ENCODE results near the gene USP47.

Gene USP47

GRCh38 chr11:11814614-11815452 is 26.9 kb upstream of the USP47 start:
- no peak for TF ChIP-seq TOX (CRISPR knock-in tag; IDR thresholded peaks at IDR 0.05; ENCODE audit: borderline replicate concordance)
- TF ChIP-seq BACH2 (CRISPR knock-in tag; IDR thresholded peaks at IDR 0.05; ENCODE audit: borderline replicate concordance): no peak
- TF ChIP-seq ESRRG (CRISPR knock-in tag; IDR thresholded peaks at IDR 0.05): no peak
- no peak for TF ChIP-seq ZNF8 (CRISPR knock-in tag; IDR thresholded peaks at IDR 0.05)
- no peak for TF ChIP-seq CSRNP3 (CRISPR knock-in tag; IDR thresholded peaks at IDR 0.05)
- no peak for TF ChIP-seq ZC3H10 (CRISPR knock-in tag; IDR thresholded peaks at IDR 0.05)
- TF ChIP-seq POU6F1 (CRISPR knock-in tag; IDR thresholded peaks at IDR 0.05; ENCODE audit: borderline replicate concordance, low read depth): no peak
- TF ChIP-seq PATZ1 (CRISPR knock-in tag; IDR thresholded peaks at IDR 0.05; ENCODE audit: borderline replicate concordance): no peak
- no peak for TF ChIP-seq OSR1 (CRISPR knock-in tag; IDR thresholded peaks at IDR 0.05)
- TF ChIP-seq GLIS3 (CRISPR knock-in tag; IDR thresholded peaks at IDR 0.05): no peak
- TF ChIP-seq ZNF565 (CRISPR knock-in tag; conservative IDR thresholded peaks at IDR 0.05; ENCODE audit: low read depth): no peak
- no peak for TF ChIP-seq ISL1 (CRISPR knock-in tag; IDR thresholded peaks at IDR 0.05)
- no peak for TF ChIP-seq ZFP30 (CRISPR knock-in tag; IDR thresholded peaks at IDR 0.05)
- no peak for TF ChIP-seq ZFP3 (CRISPR knock-in tag; IDR thresholded peaks at IDR 0.05)
- TF ChIP-seq RARB (CRISPR knock-in tag; IDR thresholded peaks at IDR 0.05): no peak
- no peak for TF ChIP-seq PPARA (CRISPR knock-in tag; IDR thresholded peaks at IDR 0.05; ENCODE audit: borderline replicate concordance)
- ATAC-seq: no peak

GRCh38 chr11:11816511-11817314 is 25.1 kb upstream of the USP47 start:
- TF ChIP-seq OSR1 (CRISPR knock-in tag; IDR thresholded peaks at IDR 0.05): no peak
- no peak for TF ChIP-seq ZC3H10 (CRISPR knock-in tag; IDR thresholded peaks at IDR 0.05)
- no peak for TF ChIP-seq ISL1 (CRISPR knock-in tag; IDR thresholded peaks at IDR 0.05)
- no peak for TF ChIP-seq PATZ1 (CRISPR knock-in tag; IDR thresholded peaks at IDR 0.05; ENCODE audit: borderline replicate concordance)
- ATAC-seq: no peak

GRCh38 chr11:11817957-11818356 is 23.8 kb upstream of the USP47 start:
- ATAC-seq: no peak
- TF ChIP-seq ESRRG (CRISPR knock-in tag; IDR thresholded peaks at IDR 0.05) (no peak), ZNF8 (CRISPR knock-in tag; IDR thresholded peaks at IDR 0.05) (no peak), ZFP30 (CRISPR knock-in tag; IDR thresholded peaks at IDR 0.05) (no peak), CSRNP3 (CRISPR knock-in tag; IDR thresholded peaks at IDR 0.05) (no peak), PATZ1 (CRISPR knock-in tag; IDR thresholded peaks at IDR 0.05; ENCODE audit: borderline replicate concordance) (no peak), TOX (CRISPR knock-in tag; IDR thresholded peaks at IDR 0.05; ENCODE audit: borderline replicate concordance) (no peak), ISL1 (CRISPR knock-in tag; IDR thresholded peaks at IDR 0.05) (no peak), ARNTL (CRISPR knock-in tag; IDR thresholded peaks at IDR 0.05; ENCODE audit: borderline replicate concordance, low read depth) (no peak), ZC3H10 (CRISPR knock-in tag; IDR thresholded peaks at IDR 0.05) (no peak), CSDC2 (CRISPR knock-in tag; IDR thresholded peaks at IDR 0.05) (no peak), ZFP3 (CRISPR knock-in tag; IDR thresholded peaks at IDR 0.05) (no peak), OSR1 (CRISPR knock-in tag; IDR thresholded peaks at IDR 0.05) (no peak), TCF4 (CRISPR knock-in tag; IDR thresholded peaks at IDR 0.05; ENCODE audit: borderline replicate concordance) (no peak), BACH2 (CRISPR knock-in tag; IDR thresholded peaks at IDR 0.05; ENCODE audit: borderline replicate concordance) (no peak), RARB (CRISPR knock-in tag; IDR thresholded peaks at IDR 0.05) (no peak), TSHZ2 (CRISPR knock-in tag; IDR thresholded peaks at IDR 0.05) (no peak), ZNF565 (CRISPR knock-in tag; conservative IDR thresholded peaks at IDR 0.05; ENCODE audit: low read depth) (no peak)

Data from SK-N-SH treated with all-trans-retinoic acid at 6 μM for 48 hours (cell line).